SK-N-SH treated with all-trans-retinoic acid at 6 μM for 48 hours (cell line): ENCODE results near the gene C3orf52.

Source experiments
- ATAC-seq: fragments of 200-7000 bp; cut with Tn5 transposase; 3 replicates; pipeline ENCODE4 v1.9.1; 2020; ENCODE audit warnings: mild to moderate bottlenecking, moderate library complexity
- ARNTL ChIP-seq: fragments of 450-650 bp; formaldehyde crosslinking; IDR thresholded peaks from 2 replicates; pipeline ENCODE4 v1.5.0; 2020; ENCODE audit warnings: low read depth, mild to moderate bottlenecking, moderate library complexity, borderline replicate concordance
- BACH2 ChIP-seq: fragments of 250-450 bp; sonication (Bioruptor Pico); IDR thresholded peaks from 2 replicates; pipeline ENCODE4 v1.9.0; 2021; ENCODE audit warnings: mild to moderate bottlenecking, borderline replicate concordance
- CREB5 ChIP-seq: fragments of 250-450 bp; sonication (Bioruptor Pico); IDR thresholded peaks from 2 replicates; pipeline ENCODE4 v1.5.1; 2020; ENCODE audit warnings: low read depth, mild to moderate bottlenecking, moderate library complexity
- CSDC2 ChIP-seq: fragments of 250-450 bp; sonication (Bioruptor Pico); IDR thresholded peaks from 2 replicates; pipeline ENCODE4 v1.5.0; 2020; ENCODE audit warnings: mild to moderate bottlenecking, moderate library complexity
- CSRNP3 ChIP-seq: fragments of 250-450 bp; sonication (Bioruptor Pico); IDR thresholded peaks from 2 replicates; pipeline ENCODE4 v1.5.1; 2021; ENCODE audit warnings: mild to moderate bottlenecking, moderate library complexity
- ESRRG ChIP-seq: fragments of 250-450 bp; sonication (Bioruptor Pico); IDR thresholded peaks from 2 replicates; pipeline ENCODE4 v1.6.1; 2021; ENCODE audit warnings: mild to moderate bottlenecking
- GLIS3 ChIP-seq: fragments of 250-450 bp; sonication (Bioruptor Pico); IDR thresholded peaks from 2 replicates; pipeline ENCODE4 v1.5.0; 2020; ENCODE audit warnings: mild to moderate bottlenecking, moderate library complexity
- ISL1 ChIP-seq: fragments of 250-450 bp; sonication (Bioruptor Pico); IDR thresholded peaks from 2 replicates; pipeline ENCODE4 v2.1.2; 2022; ENCODE audit warnings: mild to moderate bottlenecking, moderate library complexity
- PATZ1 ChIP-seq: fragments of 250-450 bp; sonication (Bioruptor Pico); IDR thresholded peaks from 2 replicates; pipeline ENCODE4 v1.8.0; 2020; ENCODE audit warnings: mild to moderate bottlenecking, moderate library complexity, borderline replicate concordance
- POU6F1 ChIP-seq: fragments of 250-450 bp; sonication (Bioruptor Pico); IDR thresholded peaks from 2 replicates; pipeline ENCODE4 v1.8.0; 2021; ENCODE audit warnings: low read depth, mild to moderate bottlenecking, moderate library complexity, borderline replicate concordance
- PPARA ChIP-seq: fragments of 250-450 bp; sonication (Bioruptor Pico); IDR thresholded peaks from 2 replicates; pipeline ENCODE4 v1.5.0; 2020; ENCODE audit warnings: mild to moderate bottlenecking, borderline replicate concordance
- RARB ChIP-seq: fragments of 250-450 bp; sonication (Bioruptor Pico); IDR thresholded peaks from 2 replicates; pipeline ENCODE4 v1.8.0; 2021; ENCODE audit warnings: mild to moderate bottlenecking, moderate library complexity
- SNAI2 ChIP-seq: fragments of 250-450 bp; sonication (Bioruptor Pico); IDR thresholded peaks from 2 replicates; pipeline ENCODE4 v1.5.0; 2020; ENCODE audit warnings: mild to moderate bottlenecking, moderate library complexity
- TCF4 ChIP-seq: fragments of 250-450 bp; sonication (Bioruptor Pico); IDR thresholded peaks from 2 replicates; pipeline ENCODE4 v1.8.0; 2021; ENCODE audit warnings: mild to moderate bottlenecking, moderate library complexity, borderline replicate concordance
- TOX ChIP-seq: fragments of 250-450 bp; sonication (Bioruptor Pico); IDR thresholded peaks from 2 replicates; pipeline ENCODE4 v1.8.0; 2021; ENCODE audit warnings: mild to moderate bottlenecking, moderate library complexity, borderline replicate concordance
- TSHZ2 ChIP-seq: fragments of 250-450 bp; sonication (Bioruptor Pico); IDR thresholded peaks from 2 replicates; pipeline ENCODE4 v1.5.0; 2020; ENCODE audit warnings: mild to moderate bottlenecking, moderate library complexity
- ZC3H10 ChIP-seq: fragments of 250-450 bp; sonication (Bioruptor Pico); IDR thresholded peaks from 2 replicates; pipeline ENCODE4 v1.5.1; 2021; ENCODE audit warnings: mild to moderate bottlenecking, moderate library complexity
- ZFP3 ChIP-seq: fragments of 250-450 bp; sonication (Bioruptor Pico); IDR thresholded peaks from 2 replicates; pipeline ENCODE4 v1.5.0; 2020; ENCODE audit warnings: mild to moderate bottlenecking, moderate library complexity
- ZFP30 ChIP-seq: fragments of 450-650 bp; formaldehyde crosslinking; IDR thresholded peaks from 2 replicates; pipeline ENCODE4 v1.5.0; 2022; ENCODE audit warnings: mild to moderate bottlenecking, moderate library complexity
- ZNF565 ChIP-seq: fragments of 450-650 bp; formaldehyde crosslinking; conservative IDR thresholded peaks from 2 replicates; pipeline ENCODE4 v1.5.0; 2020; ENCODE audit warnings: low read depth, mild to moderate bottlenecking, moderate library complexity
- ZNF70 ChIP-seq: fragments of 450-650 bp; formaldehyde crosslinking; IDR thresholded peaks from 2 replicates; pipeline ENCODE4 v1.5.0; 2020; ENCODE audit warnings: mild to moderate bottlenecking, moderate library complexity

The C3orf52 gene

GRCh38 chr3:112143689-112144088 lies 57.5 kb downstream of the C3orf52 start:
- ATAC-seq = no peak
- TF ChIP-seq PPARA (CRISPR knock-in tag) (no peak), RARB (CRISPR knock-in tag) (no peak), ZFP30 (no peak), TOX (CRISPR knock-in tag) (no peak), GLIS3 (no peak), ISL1 (CRISPR knock-in tag) (no peak), ZFP3 (CRISPR knock-in tag) (no peak), POU6F1 (CRISPR knock-in tag) (no peak), CSRNP3 (CRISPR knock-in tag) (no peak), BACH2 (CRISPR knock-in tag) (no peak), ZC3H10 (no peak), ESRRG (CRISPR knock-in tag) (no peak), CSDC2 (no peak), CREB5 (CRISPR knock-in tag) (no peak), SNAI2 (no peak)
- TF ChIP-seq, all 23 proteins: peak for 0

GRCh38 chr3:112149136-112149535 lies 62.9 kb downstream of the C3orf52 start:
- no peak for ATAC-seq
- TF ChIP-seq ZFP30 = no peak
- no peak for TF ChIP-seq TSHZ2 (CRISPR knock-in tag)
- TF ChIP-seq ZNF565 (CRISPR knock-in tag) = no peak
- no peak for TF ChIP-seq ZC3H10
- TF ChIP-seq PPARA (CRISPR knock-in tag) = no peak
- no peak for TF ChIP-seq POU6F1 (CRISPR knock-in tag)
- TF ChIP-seq ARNTL = no peak
- no peak for TF ChIP-seq ESRRG (CRISPR knock-in tag)
- no peak for TF ChIP-seq SNAI2
- TF ChIP-seq ISL1 (CRISPR knock-in tag) = no peak
- TF ChIP-seq ZFP3 (CRISPR knock-in tag) = no peak
- no peak for TF ChIP-seq CSRNP3 (CRISPR knock-in tag)
- TF ChIP-seq CREB5 (CRISPR knock-in tag) = no peak
- no peak for TF ChIP-seq CSDC2
- no peak for TF ChIP-seq GLIS3
- no peak for TF ChIP-seq TCF4 (CRISPR knock-in tag)
- TF ChIP-seq ZNF70 (CRISPR knock-in tag) = no peak
- TF ChIP-seq BACH2 (CRISPR knock-in tag) = no peak
- TF ChIP-seq TOX (CRISPR knock-in tag) = no peak
- no peak for TF ChIP-seq PATZ1
- TF ChIP-seq, all 23 proteins: peak for 0
